HCT116 (cell line): ENCODE measurements around the gene CADPS. TPM values are rescaled to one million over a fixed set of nuclear protein-coding genes. Genes with fewer than 3 reads are reported as not detected.

ENCODE experiments used
- ATAC-seq: fragments of 200-7000 bp; cut with Tn5 transposase; 2 replicates; pipeline ENCODE4 v1.9.1; 2020; ENCODE audit warnings: mild to moderate bottlenecking, moderate library complexity
- BruUV-seq: library from RNA; stranded (reverse); fragments of 400-500 nt; replicated peaks from 2 replicates; lab custom pipeline; 2021; lab: Mats Ljungman, UMichigan
- CTCF ChIA-PET: fragments of 300-600 bp; sonication (Branson Sonifier 250); formaldehyde crosslinking; loops from one replicate; lab custom pipeline; 2021; ENCODE audit warnings: antibody characterized with exemption; lab: Charles Lee
- POLR2A ChIA-PET: fragments of 300-600, 350-600 bp; sonication (Branson Sonifier 250); formaldehyde crosslinking; loops from one replicate; lab custom pipeline; 2021; ENCODE audit warnings: antibody characterized with exemption; lab: Charles Lee
- RAD21 ChIA-PET, 2 experiments: fragments of 300-600 bp; sonication (Branson Sonifier 250); formaldehyde crosslinking; loops; one replicate each; lab custom pipeline; 2023; ENCODE audit warnings: low total read pairs in 2 of 2; ENCODE audit not compliant: uncharacterized antibody in 2 of 2, unreplicated experiment in 2 of 2, low non-redundant PET in 1 of 2; lab: Charles Lee
- DNase-seq: peaks from one replicate; pipeline ENCODE4 v3.0.0-alpha.2; 2010; ENCODE audit warnings: low read depth, low spot score
- H2AFZ ChIP-seq: fragments of 200-600 bp; shearing (Covaris generic), sonication (generic); 2 replicates; pipeline ENCODE4 v1.6.1; 2017; ENCODE audit warnings: low read depth, mixed run types, mixed read lengths, antibody characterized with exemption, low read length; ENCODE audit not compliant: poor library complexity, severe bottlenecking
- H3K27ac ChIP-seq: 2 replicates; pipeline ENCODE4 v1.5.1; 2012; ENCODE audit warnings: low read depth, low read length
- H3K27me3 ChIP-seq: fragments of 200-600 bp; sonication (generic); 2 replicates; pipeline ENCODE4 v1.6.1; 2016; ENCODE audit warnings: mixed run types, low read length, mixed read lengths; ENCODE audit not compliant: insufficient read depth
- H3K36me3 ChIP-seq, 2 experiments: fragments of 200-500 bp in 1 of 2; fragments of 200-600 bp in 1 of 2; sonication (Bioruptor generic) in 1 of 2; sonication (generic) in 1 of 2; 2 replicates each; pipeline versions ENCODE4 v1.5.1 to v1.6.1; 2014 to 2016; ENCODE audit warnings: low read length in 2 of 2, inconsistent platforms in 1 of 2, mixed read lengths in 1 of 2, mixed run types in 1 of 2; ENCODE audit not compliant: insufficient read depth in 2 of 2, control insufficient read depth in 1 of 2
- H3K4me1 ChIP-seq, 2 experiments: fragments of 200-600 bp in 1 of 2; sonication (generic) in 1 of 2; 2 replicates each; pipeline versions ENCODE4 v1.5.1 to v1.6.1; 2012 to 2017; ENCODE audit warnings: low read length in 2 of 2, inconsistent platforms in 1 of 2, mild to moderate bottlenecking in 1 of 2, mixed read lengths in 1 of 2, mixed run types in 1 of 2, moderate library complexity in 1 of 2; ENCODE audit not compliant: insufficient read depth in 2 of 2, control insufficient read depth in 1 of 2
- H3K4me2 ChIP-seq: fragments of 200-600 bp; sonication (generic); 2 replicates; pipeline ENCODE4 v1.6.1; 2017; ENCODE audit warnings: mixed run types, low read length, mixed read lengths
- H3K4me3 ChIP-seq, 2 experiments: fragments of 200-600 bp in 1 of 2; sonication (generic) in 1 of 2; replicated peaks in 1 of 2; 2 replicates each; pipeline ENCODE4 v1.5.1; 2011 to 2016; ENCODE audit warnings: low read length in 2 of 2, control low read depth in 1 of 2, low read depth in 1 of 2, mild to moderate bottlenecking in 1 of 2, mixed read lengths in 1 of 2, mixed run types in 1 of 2
- H3K79me2 ChIP-seq: fragments of 200-600 bp; sonication (generic); 2 replicates; pipeline ENCODE4 v1.6.1; 2017; ENCODE audit warnings: mild to moderate bottlenecking, mixed run types, low read length, moderate library complexity, mixed read lengths; ENCODE audit not compliant: insufficient read depth
- H3K9ac ChIP-seq: fragments of 200-600 bp; sonication (generic); 2 replicates; pipeline ENCODE4 v1.6.1; 2016; ENCODE audit warnings: low read length, mixed read lengths
- H3K9me2 ChIP-seq: fragments of 200-600 bp; sonication (generic), shearing (Covaris generic); 2 replicates; pipeline ENCODE4 v1.6.1; 2017; ENCODE audit warnings: mixed run types, mild to moderate bottlenecking, moderate library complexity; ENCODE audit not compliant: insufficient read depth
- H3K9me3 ChIP-seq, 2 experiments: fragments of 200-500 bp in 1 of 2; fragments of 200-600 bp in 1 of 2; sonication (Bioruptor generic) in 1 of 2; sonication (generic) in 1 of 2; 2 replicates each; pipeline ENCODE4 v1.6.1; 2014 to 2017; ENCODE audit warnings: low read length in 2 of 2, mixed read lengths in 2 of 2, inconsistent platforms in 1 of 2, low read depth in 1 of 2, mild to moderate bottlenecking in 1 of 2, mixed run types in 1 of 2, moderate library complexity in 1 of 2; ENCODE audit not compliant: control insufficient read depth in 1 of 2, insufficient read depth in 1 of 2
- H4K20me1 ChIP-seq: fragments of 200-600 bp; sonication (generic), shearing (Covaris generic); 2 replicates; pipeline ENCODE4 v1.6.1; 2017; ENCODE audit warnings: mixed run types, mild to moderate bottlenecking, moderate library complexity; ENCODE audit not compliant: insufficient read depth
- CBX3 ChIP-seq: IDR thresholded peaks from 2 replicates; pipeline ENCODE4 v1.6.1; 2012; ENCODE audit warnings: low read depth
- CEBPB ChIP-seq: IDR thresholded peaks from 2 replicates; pipeline ENCODE4 v1.6.1; 2012; ENCODE audit warnings: low read depth
- CTCF ChIP-seq, 3 experiments: fragments of 200-600 bp in 1 of 3; sonication (generic) in 1 of 3; IDR thresholded peaks in 2 of 3; conservative IDR thresholded peaks in 1 of 3; 2 replicates each; pipeline ENCODE4 v1.5.1; 2012 to 2017; ENCODE audit warnings: low read depth in 2 of 3, low read length in 2 of 3, antibody characterized with exemption in 1 of 3, borderline replicate concordance in 1 of 3, control low read depth in 1 of 3, mild to moderate bottlenecking in 1 of 3, mixed read lengths in 1 of 3, mixed run types in 1 of 3, moderate library complexity in 1 of 3; ENCODE audit not compliant: insufficient read depth in 1 of 3
- ELF1 ChIP-seq: IDR thresholded peaks from 2 replicates; pipeline ENCODE4 v1.6.1; 2012; ENCODE audit warnings: low read depth, borderline replicate concordance
- EZH2 ChIP-seq: fragments of 200-600 bp; sonication (generic); IDR thresholded peaks from 2 replicates; pipeline ENCODE4 v1.6.1; 2017; ENCODE audit warnings: antibody characterized with exemption, mixed run types
- EZH2phosphoT487 ChIP-seq: fragments of 200-600 bp; IDR thresholded peaks from 2 replicates; pipeline ENCODE4 v1.6.1; 2018; ENCODE audit warnings: antibody characterized with exemption, borderline replicate concordance
- FOSL1 ChIP-seq: IDR thresholded peaks from 2 replicates; pipeline ENCODE4 v1.6.1; 2012; ENCODE audit warnings: low read depth
- MAX ChIP-seq: IDR thresholded peaks from 2 replicates; pipeline ENCODE4 v1.6.1; 2012
- POLR2A ChIP-seq: IDR thresholded peaks from 2 replicates; pipeline ENCODE4 v1.7.0; 2011; ENCODE audit warnings: borderline replicate concordance; ENCODE audit not compliant: insufficient read depth, insufficient read length; ENCODE audit errors: extremely low read depth
- POLR2AphosphoS5 ChIP-seq: IDR thresholded peaks from 2 replicates; pipeline ENCODE4 v1.6.1; 2011; ENCODE audit warnings: mild to moderate bottlenecking, low read depth, low read length, moderate library complexity
- RAD21 ChIP-seq: IDR thresholded peaks from 2 replicates; pipeline ENCODE4 v1.6.1; 2012; ENCODE audit warnings: low read depth, mild to moderate bottlenecking
- REST ChIP-seq: IDR thresholded peaks from 2 replicates; pipeline ENCODE4 v1.6.1; 2012; ENCODE audit warnings: low read depth
- SIN3A ChIP-seq: IDR thresholded peaks from 2 replicates; pipeline ENCODE4 v1.6.1; 2012; ENCODE audit warnings: low read depth
- SP1 ChIP-seq: IDR thresholded peaks from 2 replicates; pipeline ENCODE4 v1.6.1; 2012; ENCODE audit warnings: low read depth
- TCF7L2 ChIP-seq: IDR thresholded peaks from 2 replicates; pipeline ENCODE4 v1.7.0; 2011; ENCODE audit warnings: borderline replicate concordance, inconsistent platforms; ENCODE audit not compliant: insufficient read depth, insufficient read length; ENCODE audit errors: extremely low read depth
- ZBTB33 ChIP-seq: IDR thresholded peaks from 2 replicates; pipeline ENCODE4 v1.6.1; 2011; ENCODE audit warnings: mild to moderate bottlenecking, low read length, moderate library complexity; ENCODE audit not compliant: insufficient replicate concordance; ENCODE audit errors: extremely low read depth
- ZFX ChIP-seq: fragments of 450-650 bp; IDR thresholded peaks from 2 replicates; pipeline ENCODE4 v1.6.1; 2017
- ZNF274 ChIP-seq: fragments of 200-500 bp; sonication (Bioruptor generic); IDR thresholded peaks from 2 replicates; pipeline ENCODE4 v1.6.1; 2014; ENCODE audit warnings: mild to moderate bottlenecking, low read depth, low read length, inconsistent platforms
- intact Hi-C: fragments of 100-400 bp; cut with micrococcal nuclease; formaldehyde crosslinking; loops from 2 replicates; pipeline ENCODE4 v1.10.0; 2022
- total RNA-seq: library from RNA; stranded (reverse); gene quantifications from one replicate; pipeline ENCODE4 v1.2.1, GENCODE V29; 2021; ENCODE audit not compliant: unreplicated experiment

The CADPS gene
- total RNA-seq, 1 experiment from 2014 or later = not detected

GRCh38 chr3:62453448-62453847 is 421.8 kb downstream of the CADPS start:
- H3K9ac ChIP-seq = no peak overlapping the region
- H3K79me2 ChIP-seq = no peaks in the 10 kb centered on the region
- CTCF ChIA-PET = no interaction called here
- peaks cover 42% of the 10 kb centered on the region for H3K27me3 ChIP-seq
- no peak for TF ChIP-seq POLR2AphosphoS5
- no peak for TF ChIP-seq RAD21
- no peak for TF ChIP-seq CBX3
- no peak for TF ChIP-seq TCF7L2
- no peak for TF ChIP-seq MAX
- TF ChIP-seq EZH2phosphoT487 = no peak
- no peak for TF ChIP-seq CEBPB
- no peak for TF ChIP-seq SP1
- no peak for TF ChIP-seq CTCF (IDR thresholded peaks at IDR 0.05 in 2 of 3, conservative IDR thresholded peaks at IDR 0.05 in 1 of 3; ENCODE audit: borderline replicate concordance in 1 of 3, insufficient read depth in 1 of 3, low read depth in 2 of 3, low read length in 2 of 3)
- no peak for TF ChIP-seq SIN3A
- no peak for TF ChIP-seq POLR2A
- no peak for TF ChIP-seq ZFX
- TF ChIP-seq EZH2 = no peak
- TF ChIP-seq ZNF274 = no peak
- TF ChIP-seq ZBTB33 = no peak
- no peak for TF ChIP-seq ELF1
- TF ChIP-seq REST = no peak
- TF ChIP-seq FOSL1 = no peak
- H3K4me1 ChIP-seq = no peaks in the 10 kb centered on the region
- H3K9me2 ChIP-seq = no peaks in the 10 kb centered on the region
- H2AFZ ChIP-seq = no peak overlapping the region
- intact Hi-C loops = no loop called here
- RAD21 ChIA-PET = no interaction called here
- H3K27ac ChIP-seq = no peak overlapping the region
- POLR2A ChIA-PET = no interaction called here
- no peak overlapping the region for H3K4me2 ChIP-seq
- BruUV-seq = no TSS peak
- DNase-seq = no peak
- no peaks in the 10 kb centered on the region for H4K20me1 ChIP-seq
- H3K36me3 ChIP-seq = no peaks in the 10 kb centered on the region
- no peak overlapping the region for H3K4me3 ChIP-seq
- no peak for ATAC-seq
- no peaks in the 10 kb centered on the region for H3K9me3 ChIP-seq
